HepG2 (cell line): ENCODE data around the gene ZNF764. TPM values are rescaled to one million over a fixed set of nuclear protein-coding genes. Genes with fewer than 3 reads are reported as not detected.

ENCODE experiments used
- CREB1 ChIP-seq, 2 experiments: fragments of 450-650 bp in 1 of 2; IDR thresholded peaks; 2 replicates each; pipeline ENCODE4 v1.6.1; 2016 to 2017; ENCODE audit warnings: control low read depth in 1 of 2, mild to moderate bottlenecking in 1 of 2, missing compliant biosample characterization in 1 of 2, missing genetic modification characterization in 1 of 2
- DNMT1 ChIP-seq: sonication (generic); formaldehyde crosslinking; IDR thresholded peaks from 2 replicates; pipeline ENCODE4 v1.5.1; 2020; ENCODE audit warnings: mild to moderate bottlenecking, missing genetic modification reagents
- HHEX ChIP-seq: IDR thresholded peaks from 2 replicates; pipeline ENCODE4 v1.6.1; 2016; ENCODE audit warnings: control low read depth
- HMG20B ChIP-seq: conservative IDR thresholded peaks from 2 replicates; pipeline ENCODE4 v1.6.1; 2016; ENCODE audit warnings: missing genetic modification reagents, missing compliant biosample characterization
- MEF2D ChIP-seq: sonication (generic); formaldehyde crosslinking; IDR thresholded peaks from 2 replicates; pipeline ENCODE4 v1.5.1; 2020; ENCODE audit warnings: mild to moderate bottlenecking, missing genetic modification reagents
- MXI1 ChIP-seq: IDR thresholded peaks from 3 replicates; pipeline ENCODE4 v1.6.1; 2012; ENCODE audit warnings: low read depth, low read length, inconsistent platforms, borderline replicate concordance
- NR2F6 ChIP-seq, 2 experiments: IDR thresholded peaks; 2 replicates each; pipeline ENCODE4 v1.6.1; 2016; ENCODE audit warnings: antibody characterized with exemption in 1 of 2, mild to moderate bottlenecking in 1 of 2
- PPARG ChIP-seq: conservative IDR thresholded peaks from 2 replicates; pipeline ENCODE4 v1.6.1; 2016; ENCODE audit warnings: missing biosample characterization, missing genetic modification reagents
- ZBTB7A ChIP-seq: sonication (generic); formaldehyde crosslinking; IDR thresholded peaks from 2 replicates; pipeline ENCODE4 v1.8.0; 2022; ENCODE audit warnings: mild to moderate bottlenecking, missing genetic modification reagents
- ZBTB7B ChIP-seq: sonication (generic); formaldehyde crosslinking; IDR thresholded peaks from 2 replicates; pipeline ENCODE4 v1.4.0; 2020; ENCODE audit warnings: missing genetic modification reagents
- ZNF12 ChIP-seq: sonication (generic); formaldehyde crosslinking; IDR thresholded peaks from 2 replicates; pipeline ENCODE4 v1.5.0; 2020; ENCODE audit warnings: missing genetic modification reagents
- ZNF232 ChIP-seq: sonication (generic); formaldehyde crosslinking; IDR thresholded peaks from 2 replicates; pipeline ENCODE4 v1.4.0; 2020; ENCODE audit warnings: missing genetic modification reagents, borderline replicate concordance
- ZNF253 ChIP-seq: sonication (generic); formaldehyde crosslinking; IDR thresholded peaks from 2 replicates; pipeline ENCODE4 v1.8.0; 2022; ENCODE audit warnings: mild to moderate bottlenecking, missing genetic modification reagents, borderline replicate concordance
- ZNF350 ChIP-seq: sonication (generic); formaldehyde crosslinking; IDR thresholded peaks from 2 replicates; pipeline ENCODE4 v1.4.0; 2020; ENCODE audit warnings: mild to moderate bottlenecking, low read depth, missing genetic modification reagents, borderline replicate concordance
- ZNF446 ChIP-seq: sonication (generic); formaldehyde crosslinking; IDR thresholded peaks from 2 replicates; pipeline ENCODE4 v1.5.0; 2020; ENCODE audit warnings: mild to moderate bottlenecking, missing genetic modification reagents
- ZNF572 ChIP-seq: sonication (generic); formaldehyde crosslinking; IDR thresholded peaks from 2 replicates; pipeline ENCODE4 v1.5.1; 2020; ENCODE audit warnings: mild to moderate bottlenecking, missing genetic modification reagents
- polyA plus RNA-seq, 8 experiments: library from polyadenylated mRNA; depleted of rRNA in 3 of 8; stranded (reverse) in 7 of 8; unstranded in 1 of 8; fragments of >200 nt; fragmentation: Illumina TruSeq in 4 of 8; extraction: Trizol in 4 of 8; gene quantifications; 2 replicates each; pipeline versions ENCODE4 v1.2.1 to v1.2.3, GENCODE V29; 2011 to 2016; ENCODE audit warnings: low read depth in 4 of 8, missing spikeins in 1 of 8, mixed read lengths in 1 of 8; ENCODE audit not compliant: insufficient read depth in 1 of 8
- total RNA-seq, 5 experiments: library from RNA; depleted of rRNA; stranded (reverse); fragments of >200 nt; fragmentation: Illumina TruSeq; extraction: Trizol; gene quantifications; 2 replicates each; pipeline ENCODE4 v1.2.3, GENCODE V29; 2016; ENCODE audit warnings: low read depth in 1 of 5
- TF ChIP-seq, protein P1 (sequence below): sonication (generic); formaldehyde crosslinking; IDR thresholded peaks from 2 replicates; pipeline ENCODE4 v1.4.0; 2020; ENCODE audit warnings: missing genetic modification reagents, mild to moderate bottlenecking, borderline replicate concordance
- TF ChIP-seq, protein P2 (sequence below): sonication (generic); formaldehyde crosslinking; conservative IDR thresholded peaks from 2 replicates; pipeline ENCODE4 v1.5.0; 2020; ENCODE audit warnings: missing genetic modification reagents
- TF ChIP-seq, protein P3 (sequence below): sonication (generic); formaldehyde crosslinking; IDR thresholded peaks from 2 replicates; pipeline ENCODE4 v1.4.0; 2020; ENCODE audit warnings: mild to moderate bottlenecking, missing genetic modification reagents
- TF ChIP-seq, protein P4 (sequence below): sonication (generic); formaldehyde crosslinking; IDR thresholded peaks from 2 replicates; pipeline ENCODE4 v1.8.1; 2022; ENCODE audit warnings: mild to moderate bottlenecking, missing genetic modification reagents
- TF ChIP-seq, protein P5 (sequence below): sonication (generic); formaldehyde crosslinking; IDR thresholded peaks from 2 replicates; pipeline ENCODE4 v1.4.0; 2020; ENCODE audit warnings: missing genetic modification reagents, borderline replicate concordance

ZNF764 gene
- total and polyA plus RNA-seq, 2 of the 13 experiments (the other 11 are each of a cell fraction or from before 2014, with no cell fraction given) = 4.1 to 9.1 TPM

DNA sequence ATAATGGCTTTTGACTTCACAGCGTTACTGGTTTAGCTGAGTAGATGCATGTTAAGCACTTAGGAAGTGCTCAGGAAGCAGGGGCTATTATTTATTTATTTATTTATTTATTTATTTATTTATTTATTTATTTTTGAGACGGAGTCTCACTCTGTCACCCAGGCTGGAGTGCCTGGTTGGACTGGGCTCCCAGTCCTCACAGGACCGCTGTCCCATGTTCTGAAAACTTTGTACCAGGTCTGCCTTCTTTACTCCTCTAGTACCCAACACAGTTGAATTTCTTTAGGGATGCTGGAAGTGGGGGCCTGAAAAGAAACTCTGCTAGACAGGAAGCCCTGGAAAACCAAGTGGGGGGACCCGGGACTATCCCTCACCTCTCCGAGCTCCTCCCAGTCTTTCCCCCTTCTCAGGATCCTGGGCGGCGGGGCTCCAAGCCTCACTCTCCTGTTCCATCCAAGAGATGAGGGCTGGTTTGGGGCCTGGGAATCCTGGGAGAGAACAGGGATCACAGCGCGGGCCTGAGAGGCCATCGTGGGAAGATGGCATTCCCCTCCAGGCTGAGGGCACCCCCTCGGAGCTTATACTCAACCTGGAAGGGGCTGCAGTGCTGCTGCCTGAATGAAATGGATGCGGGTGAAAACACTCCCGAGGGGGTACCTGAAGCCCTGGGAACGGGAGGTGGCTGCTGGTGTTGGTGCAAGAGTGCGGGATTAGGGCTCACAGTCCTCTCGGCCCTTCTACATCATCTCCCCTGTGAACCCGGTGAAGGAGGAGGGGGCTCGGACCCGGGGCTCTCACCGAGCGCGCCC, 12.7 kb upstream of the ZNF764 start (continued):
- TF ChIP-seq, protein P1, sequence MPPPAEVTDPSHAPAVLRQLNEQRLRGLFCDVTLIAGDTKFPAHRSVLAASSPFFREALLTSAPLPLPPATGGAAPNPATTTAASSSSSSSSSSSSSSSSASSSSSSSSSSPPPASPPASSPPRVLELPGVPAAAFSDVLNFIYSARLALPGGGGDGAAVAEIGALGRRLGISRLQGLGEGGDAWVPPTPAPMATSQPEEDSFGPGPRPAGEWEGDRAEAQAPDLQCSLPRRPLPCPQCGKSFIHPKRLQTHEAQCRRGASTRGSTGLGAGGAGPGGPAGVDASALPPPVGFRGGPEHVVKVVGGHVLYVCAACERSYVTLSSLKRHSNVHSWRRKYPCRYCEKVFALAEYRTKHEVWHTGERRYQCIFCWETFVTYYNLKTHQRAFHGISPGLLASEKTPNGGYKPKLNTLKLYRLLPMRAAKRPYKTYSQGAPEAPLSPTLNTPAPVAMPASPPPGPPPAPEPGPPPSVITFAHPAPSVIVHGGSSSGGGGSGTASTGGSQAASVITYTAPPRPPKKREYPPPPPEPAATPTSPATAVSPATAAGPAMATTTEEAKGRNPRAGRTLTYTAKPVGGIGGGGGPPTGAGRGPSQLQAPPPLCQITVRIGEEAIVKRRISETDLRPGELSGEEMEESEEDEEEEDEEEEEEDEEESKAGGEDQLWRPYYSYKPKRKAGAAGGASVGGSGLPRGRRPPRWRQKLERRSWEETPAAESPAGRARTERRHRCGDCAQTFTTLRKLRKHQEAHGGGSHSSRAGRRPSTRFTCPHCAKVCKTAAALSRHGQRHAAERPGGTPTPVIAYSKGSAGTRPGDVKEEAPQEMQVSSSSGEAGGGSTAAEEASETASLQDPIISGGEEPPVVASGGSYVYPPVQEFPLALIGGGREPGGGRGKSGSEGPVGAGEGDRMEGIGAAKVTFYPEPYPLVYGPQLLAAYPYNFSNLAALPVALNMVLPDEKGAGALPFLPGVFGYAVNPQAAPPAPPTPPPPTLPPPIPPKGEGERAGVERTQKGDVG = no peak
- TF ChIP-seq HMG20B (CRISPR knock-in tag) (no peak), DNMT1 (no peak), NR2F6 (IDR thresholded peaks at IDR 0.05) (no peak), NR2F6 (CRISPR knock-in tag; IDR thresholded peaks at IDR 0.05) (no peak), ZNF253 (CRISPR knock-in tag) (no peak), HHEX (no peak), MXI1 (no peak), CREB1 (IDR thresholded peaks at IDR 0.05) (no peak), CREB1 (CRISPR knock-in tag; IDR thresholded peaks at IDR 0.05) (no peak), ZBTB7A (no peak), ZNF572 (CRISPR knock-in tag) (peak; percentile 36; the same call in 1 of the 2 replicates), PPARG (CRISPR knock-in tag) (no peak), ZBTB7B (CRISPR knock-in tag) (no peak), ZNF446 (CRISPR knock-in tag) (no peak), ZNF12 (CRISPR knock-in tag) (no peak), ZNF350 (CRISPR knock-in tag) (peak; percentile 54; the same call in 1 of the 2 replicates), MEF2D (CRISPR knock-in tag) (no peak), ZNF232 (CRISPR knock-in tag) (no peak; the same call in 1 of the 2 replicates)
- TF ChIP-seq, protein P2, sequence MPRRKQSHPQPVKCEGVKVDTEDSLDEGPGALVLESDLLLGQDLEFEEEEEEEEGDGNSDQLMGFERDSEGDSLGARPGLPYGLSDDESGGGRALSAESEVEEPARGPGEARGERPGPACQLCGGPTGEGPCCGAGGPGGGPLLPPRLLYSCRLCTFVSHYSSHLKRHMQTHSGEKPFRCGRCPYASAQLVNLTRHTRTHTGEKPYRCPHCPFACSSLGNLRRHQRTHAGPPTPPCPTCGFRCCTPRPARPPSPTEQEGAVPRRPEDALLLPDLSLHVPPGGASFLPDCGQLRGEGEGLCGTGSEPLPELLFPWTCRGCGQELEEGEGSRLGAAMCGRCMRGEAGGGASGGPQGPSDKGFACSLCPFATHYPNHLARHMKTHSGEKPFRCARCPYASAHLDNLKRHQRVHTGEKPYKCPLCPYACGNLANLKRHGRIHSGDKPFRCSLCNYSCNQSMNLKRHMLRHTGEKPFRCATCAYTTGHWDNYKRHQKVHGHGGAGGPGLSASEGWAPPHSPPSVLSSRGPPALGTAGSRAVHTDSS (CRISPR knock-in tag) = no peak
- TF ChIP-seq, protein P3, sequence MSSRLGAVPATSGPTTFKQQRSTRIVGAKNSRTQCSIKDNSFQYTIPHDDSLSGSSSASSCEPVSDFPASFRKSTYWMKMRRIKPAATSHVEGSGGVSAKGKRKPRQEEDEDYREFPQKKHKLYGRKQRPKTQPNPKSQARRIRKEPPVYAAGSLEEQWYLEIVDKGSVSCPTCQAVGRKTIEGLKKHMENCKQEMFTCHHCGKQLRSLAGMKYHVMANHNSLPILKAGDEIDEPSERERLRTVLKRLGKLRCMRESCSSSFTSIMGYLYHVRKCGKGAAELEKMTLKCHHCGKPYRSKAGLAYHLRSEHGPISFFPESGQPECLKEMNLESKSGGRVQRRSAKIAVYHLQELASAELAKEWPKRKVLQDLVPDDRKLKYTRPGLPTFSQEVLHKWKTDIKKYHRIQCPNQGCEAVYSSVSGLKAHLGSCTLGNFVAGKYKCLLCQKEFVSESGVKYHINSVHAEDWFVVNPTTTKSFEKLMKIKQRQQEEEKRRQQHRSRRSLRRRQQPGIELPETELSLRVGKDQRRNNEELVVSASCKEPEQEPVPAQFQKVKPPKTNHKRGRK = no peak
- TF ChIP-seq, protein P4, sequence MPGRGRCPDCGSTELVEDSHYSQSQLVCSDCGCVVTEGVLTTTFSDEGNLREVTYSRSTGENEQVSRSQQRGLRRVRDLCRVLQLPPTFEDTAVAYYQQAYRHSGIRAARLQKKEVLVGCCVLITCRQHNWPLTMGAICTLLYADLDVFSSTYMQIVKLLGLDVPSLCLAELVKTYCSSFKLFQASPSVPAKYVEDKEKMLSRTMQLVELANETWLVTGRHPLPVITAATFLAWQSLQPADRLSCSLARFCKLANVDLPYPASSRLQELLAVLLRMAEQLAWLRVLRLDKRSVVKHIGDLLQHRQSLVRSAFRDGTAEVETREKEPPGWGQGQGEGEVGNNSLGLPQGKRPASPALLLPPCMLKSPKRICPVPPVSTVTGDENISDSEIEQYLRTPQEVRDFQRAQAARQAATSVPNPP (CRISPR knock-in tag) = no peak
- TF ChIP-seq, protein P5, sequence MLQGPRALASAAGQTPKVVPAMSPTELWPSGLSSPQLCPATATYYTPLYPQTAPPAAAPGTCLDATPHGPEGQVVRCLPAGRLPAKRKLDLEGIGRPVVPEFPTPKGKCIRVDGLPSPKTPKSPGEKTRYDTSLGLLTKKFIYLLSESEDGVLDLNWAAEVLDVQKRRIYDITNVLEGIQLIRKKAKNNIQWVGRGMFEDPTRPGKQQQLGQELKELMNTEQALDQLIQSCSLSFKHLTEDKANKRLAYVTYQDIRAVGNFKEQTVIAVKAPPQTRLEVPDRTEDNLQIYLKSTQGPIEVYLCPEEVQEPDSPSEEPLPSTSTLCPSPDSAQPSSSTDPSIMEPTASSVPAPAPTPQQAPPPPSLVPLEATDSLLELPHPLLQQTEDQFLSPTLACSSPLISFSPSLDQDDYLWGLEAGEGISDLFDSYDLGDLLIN (CRISPR knock-in tag) = no peak
